Activated T-cell treated with anti-CD3 and anti-CD28 coated beads for 48 hours (primary cell): Measurements from ENCODE around the gene MMP17.
"Not testable (repeated sequence)": the region's sequence is repeated elsewhere in the genome, so short reads cannot be mapped to it uniquely, and the experiment has no call there.

Experiments
- DNase-seq: peaks from one replicate; pipeline ENCODE4 v3.0.0-alpha.2; 2020; ENCODE audit warnings: low read depth

The MMP17 gene

GRCh38 chr12:131865180-131865875 lies 37.1 kb downstream of the MMP17 start:
- DNase-seq = no peak

- no peak for DNase-seq
These were observed 39.3 kb downstream of the MMP17 start for GRCh38 chr12:131867471-131867870.

- no peak for DNase-seq
These were observed 39.9 kb downstream of the MMP17 start for GRCh38 chr12:131867891-131868675.

- DNase-seq = no peak
These were observed 41.8 kb downstream of the MMP17 start for GRCh38 chr12:131869871-131870418.

GRCh38 chr12:131871677-131872076 lies 43.5 kb downstream of the MMP17 start:
- DNase-seq = no peak

GRCh38 chr12:131872154-131873051 lies 44.2 kb downstream of the MMP17 start:
- DNase-seq = no peak

GRCh38 chr12:131873293-131873692 lies 45.1 kb downstream of the MMP17 start:
- no peak for DNase-seq

GRCh38 chr12:131874972-131875371 lies 46.8 kb downstream of the MMP17 start:
- not testable (repeated sequence) for DNase-seq

GRCh38 chr12:131877216-131877615 lies 49.0 kb downstream of the MMP17 start:
- not testable (repeated sequence) for DNase-seq

- not testable (repeated sequence) for DNase-seq
These were observed 50.2 kb downstream of the MMP17 start for GRCh38 chr12:131878436-131878835.

- DNase-seq = no peak
These were observed 54.8 kb downstream of the MMP17 start for GRCh38 chr12:131882804-131883520.

GRCh38 chr12:131883521-131883900 lies 55.3 kb downstream of the MMP17 start:
- no peak for DNase-seq

GRCh38 chr12:131885076-131885475 lies 56.9 kb downstream of the MMP17 start:
- DNase-seq = not testable (repeated sequence)

GRCh38 chr12:131885543-131886057 lies 57.4 kb downstream of the MMP17 start:
- DNase-seq = no peak

GRCh38 chr12:131891722-131892121 lies 63.5 kb downstream of the MMP17 start:
- not testable (repeated sequence) for DNase-seq

- no peak for DNase-seq
These were observed 64.8 kb downstream of the MMP17 start for GRCh38 chr12:131892711-131893604.

- no peak for DNase-seq
These were observed 65.6 kb downstream of the MMP17 start for GRCh38 chr12:131893605-131894312.

- DNase-seq = peak; percentile 94
These were observed 66.2 kb downstream of the MMP17 start, which contains the start of gene ULK1 for GRCh38 chr12:131894313-131894860. Gene ULK1 (plus strand): TSS chr12:131894622. CDS start chr12:131895002, 380 bp downstream.
